Brain microvascular endothelial cell (primary cell): ENCODE measurements around the gene GTF3C5.

Experiments
- DNase-seq: peaks from one replicate; pipeline ENCODE4 v3.0.0-alpha.2; 2020
- H3K27ac ChIP-seq: fragments of 250-450 bp; sonication (Bioruptor Pico); 2 replicates; pipeline ENCODE4 v1.5.1; 2020; ENCODE audit warnings: mild to moderate bottlenecking, moderate library complexity
- H3K27me3 ChIP-seq: fragments of 250-450 bp; sonication (Bioruptor Pico); replicated peaks from 2 replicates; pipeline ENCODE4 v1.5.1; 2020; ENCODE audit warnings: mild to moderate bottlenecking
- H3K36me3 ChIP-seq: fragments of 250-450 bp; sonication (Bioruptor Pico); replicated peaks from 2 replicates; pipeline ENCODE4 v1.5.1; 2020; ENCODE audit warnings: mild to moderate bottlenecking
- H3K4me3 ChIP-seq: 2 replicates; pipeline ENCODE4 v1.5.1; 2011; ENCODE audit warnings: low read depth, mild to moderate bottlenecking, control low read depth, low read length, moderate library complexity
- in situ Hi-C: cut with HindIII; loops from 2 replicates; pipeline ENCODE4 v1.10.0; 2017; ENCODE audit warnings: low sequenced_read_pairs, low pct_ligation_motif_present
- TF ChIP-seq, protein P1 (sequence below): IDR thresholded peaks from 2 replicates; pipeline ENCODE4 v1.5.1; 2011; ENCODE audit warnings: low read depth, mild to moderate bottlenecking, moderate library complexity, low read length, control low read depth, inconsistent platforms; ENCODE audit errors: missing control alignments

Gene GTF3C5

DNA sequence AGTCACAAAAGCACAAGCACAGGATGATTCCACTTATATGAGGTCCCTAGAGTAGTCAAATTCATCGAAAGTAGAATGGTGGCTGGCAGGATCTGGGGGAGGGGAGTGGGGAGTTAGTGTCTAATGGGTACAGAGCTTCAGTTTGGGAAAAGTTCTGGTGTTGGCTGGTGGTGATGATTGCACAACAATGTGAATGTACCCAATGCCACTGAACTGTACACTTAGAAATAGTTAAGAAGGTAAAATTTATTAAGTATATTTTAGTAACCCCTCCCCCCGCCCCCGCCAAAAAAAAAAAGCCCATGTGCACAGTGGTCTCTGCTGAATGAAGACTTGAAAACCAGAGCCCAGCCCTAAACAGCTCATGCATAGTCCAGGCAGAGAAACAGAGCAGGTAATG lies 24.8 kb upstream of the GTF3C5 start:
- TF ChIP-seq, protein P1, sequence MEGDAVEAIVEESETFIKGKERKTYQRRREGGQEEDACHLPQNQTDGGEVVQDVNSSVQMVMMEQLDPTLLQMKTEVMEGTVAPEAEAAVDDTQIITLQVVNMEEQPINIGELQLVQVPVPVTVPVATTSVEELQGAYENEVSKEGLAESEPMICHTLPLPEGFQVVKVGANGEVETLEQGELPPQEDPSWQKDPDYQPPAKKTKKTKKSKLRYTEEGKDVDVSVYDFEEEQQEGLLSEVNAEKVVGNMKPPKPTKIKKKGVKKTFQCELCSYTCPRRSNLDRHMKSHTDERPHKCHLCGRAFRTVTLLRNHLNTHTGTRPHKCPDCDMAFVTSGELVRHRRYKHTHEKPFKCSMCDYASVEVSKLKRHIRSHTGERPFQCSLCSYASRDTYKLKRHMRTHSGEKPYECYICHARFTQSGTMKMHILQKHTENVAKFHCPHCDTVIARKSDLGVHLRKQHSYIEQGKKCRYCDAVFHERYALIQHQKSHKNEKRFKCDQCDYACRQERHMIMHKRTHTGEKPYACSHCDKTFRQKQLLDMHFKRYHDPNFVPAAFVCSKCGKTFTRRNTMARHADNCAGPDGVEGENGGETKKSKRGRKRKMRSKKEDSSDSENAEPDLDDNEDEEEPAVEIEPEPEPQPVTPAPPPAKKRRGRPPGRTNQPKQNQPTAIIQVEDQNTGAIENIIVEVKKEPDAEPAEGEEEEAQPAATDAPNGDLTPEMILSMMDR: no peak
- no peak overlapping the region for H3K27ac ChIP-seq
- H3K4me3 ChIP-seq: no peak overlapping the region
- peaks cover 17% of the 10 kb centered on the region for H3K27me3 ChIP-seq
- DNase-seq: no peak
- no peaks in the 10 kb centered on the region for H3K36me3 ChIP-seq
- in situ Hi-C loops: no loop called here

DNA sequence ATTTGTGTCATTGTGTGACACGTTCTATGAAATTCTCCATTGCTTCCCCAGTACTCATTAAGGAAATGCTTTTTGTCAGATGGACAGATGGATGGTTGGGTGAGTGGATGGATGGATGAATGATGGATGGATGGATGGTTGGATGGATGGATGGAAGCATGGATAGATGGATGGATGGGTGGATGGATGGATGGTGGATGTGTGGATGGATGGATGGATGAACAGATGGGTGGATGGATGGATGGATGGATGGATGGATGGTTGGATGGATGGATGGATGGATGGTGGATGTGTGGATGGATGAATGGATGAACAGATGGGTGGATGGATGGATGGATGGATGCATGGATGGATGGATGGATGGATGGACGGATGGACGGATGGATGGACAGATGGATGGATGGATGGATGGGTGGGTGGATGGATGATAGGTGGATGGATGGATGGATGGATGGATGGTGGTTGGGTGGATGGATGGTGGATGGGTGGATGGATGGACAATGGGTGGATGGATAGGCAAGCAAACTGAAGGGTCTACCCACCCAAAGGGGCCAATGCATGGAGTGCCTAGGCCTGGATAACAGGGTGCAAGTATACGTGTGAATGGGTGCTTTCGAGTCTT lies 24.0 kb upstream of the GTF3C5 start:
- Histone ChIP-seq H3K27ac (no peak overlapping the region), H3K27me3 (peaks cover 14% of the 10 kb centered on the region), H3K4me3 (no peak overlapping the region), H3K36me3 (no peaks in the 10 kb centered on the region)
- in situ Hi-C loops: no loop called here
- TF ChIP-seq, protein P1: no peak
- DNase-seq: no peak

DNA sequence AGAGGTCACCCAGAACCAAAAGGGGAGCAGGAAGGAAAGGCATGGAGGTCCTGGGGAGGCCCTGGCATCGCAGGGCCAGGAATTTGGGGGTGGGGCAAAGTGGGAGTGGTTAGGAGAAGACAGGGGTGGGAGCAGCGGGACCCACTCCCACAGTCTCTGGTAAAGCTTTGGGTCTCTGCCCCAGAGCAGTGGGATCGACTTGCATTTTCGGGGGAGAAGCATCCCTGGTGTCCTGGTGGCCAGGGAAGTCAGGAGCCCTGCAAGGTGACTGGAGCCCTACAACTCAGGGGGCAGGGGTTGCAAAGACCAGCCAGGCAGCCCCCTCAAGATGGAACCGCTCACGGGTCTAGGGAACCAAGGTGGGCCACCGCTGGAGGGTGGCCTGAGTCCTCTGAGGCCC lies 22.4 kb upstream of the GTF3C5 start:
- Histone ChIP-seq H3K4me3 (no peak overlapping the region), H3K36me3 (no peaks in the 10 kb centered on the region), H3K27ac (no peak overlapping the region), H3K27me3 (no peaks in the 10 kb centered on the region)
- no peak for DNase-seq
- in situ Hi-C loops: no loop called here
- TF ChIP-seq, protein P1: no peak

DNA sequence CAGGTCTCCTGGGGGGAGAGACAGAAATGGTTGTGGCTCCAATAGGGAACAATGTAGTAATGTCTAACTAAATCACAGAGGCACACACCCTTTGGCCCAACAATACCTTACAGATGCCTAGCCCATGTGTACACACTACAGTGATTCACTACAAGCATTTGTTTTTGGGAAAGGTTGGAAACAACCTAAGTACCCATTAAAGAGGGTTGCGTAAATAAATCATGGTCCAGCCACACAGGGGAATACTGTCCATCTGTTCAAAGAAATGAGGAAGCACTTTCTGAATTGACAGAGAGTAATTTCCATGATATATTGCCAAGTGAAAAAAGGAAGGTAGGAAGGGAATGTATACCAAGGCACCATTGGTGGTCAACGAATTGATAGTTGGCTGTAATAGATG lies 22.0 kb upstream of the GTF3C5 start:
- no peaks in the 10 kb centered on the region for H3K36me3 ChIP-seq
- no peak for DNase-seq
- in situ Hi-C loops: no loop called here
- no peak overlapping the region for H3K27ac ChIP-seq
- TF ChIP-seq, protein P1: no peak
- H3K27me3 ChIP-seq: no peaks in the 10 kb centered on the region
- H3K4me3 ChIP-seq: no peak overlapping the region

DNA sequence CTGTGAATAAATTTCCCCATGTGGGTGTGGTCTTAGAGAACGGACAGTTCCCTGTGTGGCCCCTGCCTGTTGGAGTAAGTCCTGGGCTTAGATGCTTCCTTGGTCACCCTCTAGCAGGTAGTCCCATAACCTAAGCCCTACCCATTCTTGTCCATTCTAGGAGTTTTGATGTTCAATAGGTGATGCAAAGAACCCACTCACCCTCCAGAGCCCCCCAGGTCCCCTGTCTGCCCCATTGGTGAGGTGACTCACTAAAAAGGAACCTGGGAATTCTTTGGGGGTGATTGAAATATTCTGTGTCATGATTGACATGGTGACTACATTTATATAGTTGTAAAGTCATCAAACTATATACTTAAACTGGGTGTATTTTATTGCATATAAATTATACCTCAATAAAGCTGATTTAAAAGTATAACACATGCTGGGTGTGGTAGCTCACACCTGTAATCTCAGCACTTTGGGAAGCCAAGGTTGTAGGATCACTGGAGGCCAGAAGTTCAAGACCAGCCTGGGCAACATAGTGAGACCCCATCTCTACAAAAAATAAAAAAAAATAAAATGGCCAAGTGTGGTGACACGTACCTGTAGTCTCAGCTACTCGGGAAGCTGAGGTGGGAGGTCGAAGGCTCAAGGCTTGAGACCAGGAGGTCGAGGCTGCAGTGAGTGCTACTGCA lies 20.8 kb upstream of the GTF3C5 start:
- H3K27me3 ChIP-seq: no peaks in the 10 kb centered on the region
- in situ Hi-C loops: no loop called here
- TF ChIP-seq, protein P1: no peak
- DNase-seq: no peak
- no peak overlapping the region for H3K4me3 ChIP-seq
- no peak overlapping the region for H3K27ac ChIP-seq
- no peaks in the 10 kb centered on the region for H3K36me3 ChIP-seq

DNA sequence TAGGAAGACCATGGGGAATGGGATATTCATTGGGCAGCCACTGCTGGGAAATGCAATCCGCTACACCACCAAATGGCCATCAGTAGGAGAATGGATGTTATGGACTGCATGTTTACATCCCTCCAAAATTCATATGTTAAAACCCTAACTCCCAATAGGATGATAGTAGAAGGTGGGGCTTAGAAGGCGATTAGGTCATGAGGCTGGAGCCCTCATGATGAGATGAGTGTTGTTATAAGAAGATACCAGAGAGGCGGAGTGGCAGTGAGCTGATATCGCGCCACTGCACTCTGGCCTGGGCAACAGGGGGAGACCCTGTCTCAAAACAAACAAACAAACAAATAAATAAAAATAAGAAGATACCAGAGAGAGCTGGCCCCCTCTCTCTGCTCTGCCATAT lies 16.1 kb upstream of the GTF3C5 start:
- Histone ChIP-seq H3K27ac (no peak overlapping the region), H3K36me3 (no peaks in the 10 kb centered on the region), H3K27me3 (no peaks in the 10 kb centered on the region), H3K4me3 (no peak overlapping the region)
- in situ Hi-C loops: no loop called here
- TF ChIP-seq, protein P1: no peak
- no peak for DNase-seq
